Osteoblast (primary cell): ENCODE data around the gene MVB12A. TPM values are rescaled to one million over a fixed set of nuclear protein-coding genes. Genes with fewer than 3 reads are reported as not detected.

ENCODE experiments used
- DNase-seq: peaks from one replicate; pipeline ENCODE4 v3.0.0; 2011; ENCODE audit warnings: low spot score, mixed read lengths; ENCODE audit not compliant: insufficient read length; ENCODE audit errors: missing footprints
- H2AFZ ChIP-seq: 2 replicates; pipeline ENCODE4 v1.6.0; 2011; ENCODE audit warnings: mild to moderate bottlenecking, low read length
- H3K27ac ChIP-seq: 2 replicates; pipeline ENCODE4 v1.5.1; 2011; ENCODE audit warnings: mild to moderate bottlenecking, low read depth, low read length, moderate library complexity
- H3K27me3 ChIP-seq: 2 replicates; pipeline ENCODE4 v1.6.0; 2012; ENCODE audit warnings: mild to moderate bottlenecking, control low read depth, inconsistent platforms, low read length, moderate library complexity; ENCODE audit not compliant: insufficient read depth
- H3K36me3 ChIP-seq: 2 replicates; pipeline ENCODE4 v1.5.1; 2011; ENCODE audit warnings: mild to moderate bottlenecking, low read length, control low read depth, moderate library complexity; ENCODE audit not compliant: insufficient read depth
- H3K4me1 ChIP-seq: 2 replicates; pipeline ENCODE4 v1.5.1; 2011; ENCODE audit warnings: mild to moderate bottlenecking, low read length, control low read depth, moderate library complexity; ENCODE audit not compliant: insufficient read depth
- H3K4me2 ChIP-seq: 2 replicates; pipeline ENCODE4 v1.6.0; 2011; ENCODE audit warnings: mild to moderate bottlenecking, low read length; ENCODE audit not compliant: insufficient read depth
- H3K4me3 ChIP-seq: fragments of 200-600 bp; sonication (generic); 3 replicates; pipeline ENCODE4 v1.5.1; 2012; ENCODE audit warnings: mild to moderate bottlenecking, low read length, inconsistent platforms; ENCODE audit not compliant: insufficient read depth
- H3K79me2 ChIP-seq: 2 replicates; pipeline ENCODE4 v1.6.0; 2012; ENCODE audit warnings: mild to moderate bottlenecking, low read length, control low read depth, inconsistent platforms; ENCODE audit not compliant: insufficient read depth
- H3K9me3 ChIP-seq: 2 replicates; pipeline ENCODE4 v1.5.1; 2011; ENCODE audit warnings: low read depth, low read length, control low read depth
- H4K20me1 ChIP-seq: 2 replicates; pipeline ENCODE4 v1.6.0; 2012; ENCODE audit warnings: mild to moderate bottlenecking, low read length, control low read depth; ENCODE audit not compliant: insufficient read depth
- total RNA-seq: library from RNA; depleted of rRNA; stranded (reverse); fragments of >200 nt; gene quantifications from 2 replicates; pipeline ENCODE4 v1.2.3, GENCODE V29; 2012
- TF ChIP-seq, protein P1 (sequence below): IDR thresholded peaks from 2 replicates; pipeline ENCODE4 v1.5.1; 2011; ENCODE audit warnings: mild to moderate bottlenecking, low read depth, low read length, moderate library complexity; ENCODE audit errors: extremely low read depth

Gene MVB12A
- total RNA-seq, 1 donor, result 50.7 TPM

DNA sequence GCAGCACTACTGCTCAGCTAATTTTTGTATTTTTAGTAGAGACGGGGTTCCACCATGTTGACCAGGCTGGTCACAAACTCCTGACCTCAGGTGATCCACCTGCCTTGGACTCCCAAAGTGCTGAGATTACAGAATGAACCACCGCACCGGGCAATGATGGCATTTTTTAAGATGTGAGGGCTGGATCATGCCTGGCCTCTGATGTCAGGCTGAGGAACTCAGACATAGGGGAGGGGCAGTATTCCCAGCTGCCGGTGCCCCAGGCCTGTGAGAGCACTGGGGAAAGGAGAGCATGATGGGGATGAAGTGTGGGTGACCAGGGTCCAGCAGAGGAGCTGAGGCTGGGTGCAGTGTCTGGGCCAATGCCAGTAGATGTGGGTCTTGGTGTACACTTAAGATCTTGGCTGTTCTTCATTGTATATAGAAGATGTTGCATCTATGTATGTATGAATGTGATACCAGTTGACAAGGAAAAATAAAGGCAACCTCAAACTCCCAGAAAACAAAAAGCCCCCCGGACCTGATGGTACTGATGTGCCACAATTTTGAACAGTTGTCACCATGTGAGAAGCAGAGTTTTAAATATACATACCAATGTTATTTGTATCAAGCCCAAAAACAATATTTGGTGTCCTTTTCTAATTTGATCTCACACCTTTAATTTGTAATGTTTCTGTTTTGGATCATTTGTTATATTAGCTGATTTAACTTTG is 39.3 kb upstream of the MVB12A start:
- TF ChIP-seq, protein P1, sequence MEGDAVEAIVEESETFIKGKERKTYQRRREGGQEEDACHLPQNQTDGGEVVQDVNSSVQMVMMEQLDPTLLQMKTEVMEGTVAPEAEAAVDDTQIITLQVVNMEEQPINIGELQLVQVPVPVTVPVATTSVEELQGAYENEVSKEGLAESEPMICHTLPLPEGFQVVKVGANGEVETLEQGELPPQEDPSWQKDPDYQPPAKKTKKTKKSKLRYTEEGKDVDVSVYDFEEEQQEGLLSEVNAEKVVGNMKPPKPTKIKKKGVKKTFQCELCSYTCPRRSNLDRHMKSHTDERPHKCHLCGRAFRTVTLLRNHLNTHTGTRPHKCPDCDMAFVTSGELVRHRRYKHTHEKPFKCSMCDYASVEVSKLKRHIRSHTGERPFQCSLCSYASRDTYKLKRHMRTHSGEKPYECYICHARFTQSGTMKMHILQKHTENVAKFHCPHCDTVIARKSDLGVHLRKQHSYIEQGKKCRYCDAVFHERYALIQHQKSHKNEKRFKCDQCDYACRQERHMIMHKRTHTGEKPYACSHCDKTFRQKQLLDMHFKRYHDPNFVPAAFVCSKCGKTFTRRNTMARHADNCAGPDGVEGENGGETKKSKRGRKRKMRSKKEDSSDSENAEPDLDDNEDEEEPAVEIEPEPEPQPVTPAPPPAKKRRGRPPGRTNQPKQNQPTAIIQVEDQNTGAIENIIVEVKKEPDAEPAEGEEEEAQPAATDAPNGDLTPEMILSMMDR, result no peak
- Histone ChIP-seq H3K79me2 (no peaks in the 10 kb centered on the region), H4K20me1 (no peaks in the 10 kb centered on the region), H3K9me3 (no peaks in the 10 kb centered on the region), H2AFZ (no peak overlapping the region), H3K27me3 (no peaks in the 10 kb centered on the region), H3K4me3 (no peak overlapping the region), H3K36me3 (no peaks in the 10 kb centered on the region), H3K27ac (no peak overlapping the region), H3K4me2 (no peak overlapping the region), H3K4me1 (peaks cover 5% of the 10 kb centered on the region)
- DNase-seq, result peak; percentile 31

DNA sequence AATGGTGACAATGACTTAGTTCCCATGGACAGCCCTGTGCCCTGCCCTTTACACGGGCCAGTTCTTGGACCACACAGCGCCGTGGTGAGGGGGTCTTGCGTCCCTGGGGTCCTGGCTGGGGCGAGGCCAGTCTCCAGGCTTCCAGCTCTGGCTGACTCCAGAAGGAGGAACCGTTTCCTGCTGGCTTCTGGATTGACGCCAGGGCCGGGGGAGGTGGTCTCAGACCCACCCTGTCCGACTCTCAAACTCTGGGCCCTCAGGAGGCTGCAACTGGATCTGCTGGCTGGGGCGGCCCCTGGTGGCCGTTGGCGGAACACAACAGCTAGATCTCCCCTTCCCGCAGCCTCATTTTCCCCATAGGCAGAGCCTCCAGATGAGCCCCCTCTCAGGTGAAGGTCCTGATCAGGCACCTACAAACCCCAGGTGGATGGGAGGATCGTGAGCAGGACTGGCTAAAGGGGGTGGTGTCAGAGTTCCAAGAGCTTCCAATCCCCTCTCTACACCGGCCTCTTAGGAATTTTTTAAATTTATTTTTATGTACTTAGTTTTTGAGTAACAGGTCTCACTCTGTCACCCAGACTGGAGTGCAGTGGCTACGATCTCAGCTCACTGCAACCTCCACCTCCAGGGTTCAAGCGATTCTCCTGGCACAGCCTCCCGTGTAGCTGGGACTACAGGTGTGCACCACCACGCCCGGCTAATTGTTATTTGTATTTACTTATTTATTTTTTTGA is 33.8 kb upstream of the MVB12A start:
- Histone ChIP-seq H3K79me2 (no peaks in the 10 kb centered on the region), H3K27ac (no peak overlapping the region), H3K4me2 (no peak overlapping the region), H3K4me3 (no peak overlapping the region), H3K36me3 (no peaks in the 10 kb centered on the region), H4K20me1 (no peaks in the 10 kb centered on the region), H3K27me3 (peaks cover 4% of the 10 kb centered on the region), H3K4me1 (peaks cover 9% of the 10 kb centered on the region), H2AFZ (no peak overlapping the region), H3K9me3 (no peaks in the 10 kb centered on the region)
- DNase-seq, result peak; percentile 94
- TF ChIP-seq, protein P1, result peak; percentile 88

DNA sequence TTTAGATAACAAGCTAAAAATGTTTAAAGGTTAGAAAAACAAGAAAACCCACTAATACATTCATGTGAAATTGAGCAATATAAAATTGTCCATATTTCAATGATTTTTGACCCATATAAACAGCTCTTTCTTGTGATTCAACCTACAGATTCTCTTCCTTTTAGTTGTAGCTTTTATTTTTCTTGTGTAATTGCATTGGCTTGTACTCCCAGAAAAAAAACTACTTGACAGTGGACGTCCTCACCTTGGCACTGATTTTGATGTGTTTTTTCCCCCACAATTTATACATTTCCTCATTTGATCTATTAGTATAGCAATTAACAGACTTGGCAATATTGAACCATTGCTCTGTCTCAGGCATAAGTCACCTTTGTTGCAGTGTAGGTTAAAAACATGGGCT is 30.6 kb upstream of the MVB12A start:
- no peaks in the 10 kb centered on the region for H3K9me3 ChIP-seq
- H3K79me2 ChIP-seq, result no peaks in the 10 kb centered on the region
- no peak overlapping the region for H3K4me2 ChIP-seq
- H3K27ac ChIP-seq, result no peak overlapping the region
- no peak overlapping the region for H3K4me3 ChIP-seq
- peak; percentile 50 for DNase-seq
- TF ChIP-seq, protein P1, result no peak
- peaks cover 19% of the 10 kb centered on the region for H3K27me3 ChIP-seq
- no peaks in the 10 kb centered on the region for H4K20me1 ChIP-seq
- peaks cover 9% of the 10 kb centered on the region for H3K4me1 ChIP-seq
- H3K36me3 ChIP-seq, result no peaks in the 10 kb centered on the region
- no peak overlapping the region for H2AFZ ChIP-seq
